ENCODE data around the gene LHX3. TPM values are rescaled to one million over a fixed set of nuclear protein-coding genes. Genes with fewer than 3 reads are reported as not detected.

LHX3 gene
- total RNA-seq, 4 donors from 2014 or later: not detected

- H3K27me3 ChIP-seq: no peaks in the 10 kb centered on the region
- DNase-seq: no peak
- no peaks in the 10 kb centered on the region for H3K4me1 ChIP-seq
- H3K9me3 ChIP-seq: no peaks in the 10 kb centered on the region
- no peak overlapping the region for H3K4me3 ChIP-seq
- no peaks in the 10 kb centered on the region for H3K36me3 ChIP-seq
- TF ChIP-seq POLR2A (IDR thresholded peaks at IDR 0.05) (no peak), CTCF (IDR thresholded peaks at IDR 0.05) (no peak)
- no peak overlapping the region for H3K27ac ChIP-seq
- intact Hi-C loops (cut with DNase I; ENCODE audit: low total_unique reads): no loop called here
These were observed 17.4 kb upstream of the LHX3 start for GRCh38 chr9:136222166-136222905.

GRCh38 chr9:136220017-136220729 lies 15.2 kb upstream of the LHX3 start:
- H3K4me3 ChIP-seq: no peak overlapping the region
- TF ChIP-seq POLR2A (IDR thresholded peaks at IDR 0.05) (no peak), CTCF (IDR thresholded peaks at IDR 0.05) (no peak)
- H3K27me3 ChIP-seq: no peaks in the 10 kb centered on the region
- no peak overlapping the region for H3K27ac ChIP-seq
- no peak for DNase-seq
- H3K4me1 ChIP-seq: no peaks in the 10 kb centered on the region
- intact Hi-C loops (cut with DNase I; ENCODE audit: low total_unique reads): no loop called here
- H3K9me3 ChIP-seq: no peaks in the 10 kb centered on the region
- H3K36me3 ChIP-seq: no peaks in the 10 kb centered on the region

GRCh38 chr9:136219276-136219675 lies 14.3 kb upstream of the LHX3 start:
- Histone ChIP-seq H3K27ac (no peak overlapping the region), H3K4me1 (no peaks in the 10 kb centered on the region), H3K9me3 (no peaks in the 10 kb centered on the region), H3K36me3 (no peaks in the 10 kb centered on the region), H3K27me3 (no peaks in the 10 kb centered on the region), H3K4me3 (no peak overlapping the region)
- intact Hi-C loops (cut with DNase I; ENCODE audit: low total_unique reads): no loop called here
- DNase-seq: no peak
- TF ChIP-seq CTCF (IDR thresholded peaks at IDR 0.05): no peak
- no peak for TF ChIP-seq POLR2A (IDR thresholded peaks at IDR 0.05)

GRCh38 chr9:136218673-136219072 lies 13.7 kb upstream of the LHX3 start:
- Histone ChIP-seq H3K36me3 (no peaks in the 10 kb centered on the region), H3K9me3 (no peaks in the 10 kb centered on the region)
- intact Hi-C loops (cut with DNase I; ENCODE audit: low total_unique reads): no loop called here

GRCh38 chr9:136218271-136218670 lies 13.3 kb upstream of the LHX3 start:
- TF ChIP-seq POLR2A (IDR thresholded peaks at IDR 0.05): no peak
- TF ChIP-seq CTCF (IDR thresholded peaks at IDR 0.05): no peak
- DNase-seq: no peak
- intact Hi-C loops (cut with DNase I; ENCODE audit: low total_unique reads): no loop called here
- Histone ChIP-seq H3K36me3 (no peaks in the 10 kb centered on the region), H3K4me1 (no peaks in the 10 kb centered on the region), H3K27me3 (no peaks in the 10 kb centered on the region), H3K27ac (no peak overlapping the region), H3K4me3 (no peak overlapping the region), H3K9me3 (no peaks in the 10 kb centered on the region)

More at GRCh38 chr9:136218673-136219072, 13.7 kb upstream of the LHX3 start:
- no peak for TF ChIP-seq POLR2A (IDR thresholded peaks at IDR 0.05)
- H3K4me3 ChIP-seq: no peak overlapping the region
- no peak overlapping the region for H3K27ac ChIP-seq
- no peak for DNase-seq
- no peaks in the 10 kb centered on the region for H3K4me1 ChIP-seq
- H3K27me3 ChIP-seq: no peaks in the 10 kb centered on the region

All from uterus (tissue), 4 donors.